HepG2 (cell line): ENCODE results near the gene CHMP4B. TPM values are rescaled to one million over a fixed set of nuclear protein-coding genes. Genes with fewer than 3 reads are reported as not detected.

ENCODE experiments used
- ATAC-seq: fragments of 200-7000 bp; cut with Tn5 transposase; 3 replicates; pipeline ENCODE4 v1.9.1; 2020; ENCODE audit warnings: mild to moderate bottlenecking, moderate library complexity
- BruUV-seq: library from RNA; stranded (reverse); fragments of 400-500 nt; replicated peaks from 2 replicates; lab custom pipeline; 2021; lab: Mats Ljungman, UMichigan
- CTCF ChIA-PET: fragments of 300-600 bp; formaldehyde crosslinking; extraction: SDS; loops from one replicate; lab custom pipeline; 2021; ENCODE audit warnings: low total read pairs, inconsistent platforms, low intra/inter-chr PET ratio; lab: Yijun Ruan, JAX
- POLR2A ChIA-PET: fragments of 350-600 bp; sonication (Branson Sonifier 250); formaldehyde crosslinking; loops from one replicate; lab custom pipeline; 2020; ENCODE audit warnings: antibody characterized with exemption, inconsistent platforms; lab: Yijun Ruan, JAX
- DNase-seq: peaks from one replicate; pipeline ENCODE4 v3.0.0-alpha.2; 2015; ENCODE audit warnings: low spot score
- FAIRE-seq: peaks from 3 replicates; lab custom pipeline; 2011; peaks lifted over from hg19 to GRCh38; lab: Jason Lieb, UNC
- H2AFZ ChIP-seq: one replicate; pipeline ENCODE4 v1.6.1; 2011; ENCODE audit warnings: low read length, inconsistent platforms
- H3K27ac ChIP-seq: fragments of 300-600 bp; 3 replicates; pipeline ENCODE4 v1.8.0; 2011; ENCODE audit warnings: mixed run types, mild to moderate bottlenecking, mixed read lengths, low read length, inconsistent platforms; ENCODE audit not compliant: insufficient read depth; ENCODE audit errors: extremely low read length
- H3K27me3 ChIP-seq, 2 experiments: fragments of 200-600 bp in 1 of 2; 2 replicates in 1 of 2; 3 replicates in 1 of 2; pipeline versions ENCODE4 v1.6.0 to v1.8.0; 2011; ENCODE audit warnings: low read length in 2 of 2, mild to moderate bottlenecking in 2 of 2, moderate library complexity in 2 of 2, inconsistent platforms in 1 of 2; ENCODE audit not compliant: insufficient read depth in 2 of 2, control insufficient read depth in 1 of 2
- H3K36me3 ChIP-seq, 2 experiments: fragments of 200-600 bp in 1 of 2; replicated peaks in 1 of 2; 2 replicates in 1 of 2; 3 replicates in 1 of 2; pipeline versions ENCODE4 v1.5.1 to v1.8.0; 2011; ENCODE audit warnings: low read length in 2 of 2, inconsistent platforms in 1 of 2; ENCODE audit not compliant: insufficient read depth in 2 of 2, control insufficient read depth in 1 of 2
- H3K4me1 ChIP-seq: 2 replicates; pipeline ENCODE4 v1.5.1; 2012; ENCODE audit warnings: low read length, inconsistent platforms; ENCODE audit not compliant: insufficient read depth
- H3K4me2 ChIP-seq: 2 replicates; pipeline ENCODE4 v1.6.0; 2011; ENCODE audit warnings: low read depth, low read length, inconsistent platforms
- H3K4me3 ChIP-seq, 3 experiments: fragments of 200-600 bp in 1 of 3; sonication (generic), shearing (Covaris generic) in 1 of 3; replicated peaks in 1 of 3; 2 replicates each; pipeline ENCODE4 v1.5.1; 2011 to 2016; ENCODE audit warnings: low read length in 3 of 3, inconsistent platforms in 2 of 3, low read depth in 2 of 3, mild to moderate bottlenecking in 2 of 3, control low read depth in 1 of 3, mixed read lengths in 1 of 3; ENCODE audit not compliant: insufficient read depth in 1 of 3
- H3K79me2 ChIP-seq: one replicate; pipeline ENCODE4 v1.6.1; 2011; ENCODE audit warnings: low read length, inconsistent platforms; ENCODE audit not compliant: insufficient read depth
- H3K9ac ChIP-seq: 2 replicates; pipeline ENCODE4 v1.6.0; 2011; ENCODE audit warnings: mild to moderate bottlenecking, low read depth, low read length, inconsistent platforms; ENCODE audit not compliant: insufficient read depth
- H3K9me3 ChIP-seq: 2 replicates; pipeline ENCODE4 v1.5.1; 2012; ENCODE audit warnings: mild to moderate bottlenecking, low read length
- H4K20me1 ChIP-seq: 2 replicates; pipeline ENCODE4 v1.6.0; 2011; ENCODE audit warnings: inconsistent platforms, mild to moderate bottlenecking, low read length, moderate library complexity; ENCODE audit not compliant: insufficient read depth
- GZF1 ChIP-seq: sonication (generic); formaldehyde crosslinking; IDR thresholded peaks from 2 replicates; pipeline ENCODE4 v1.5.1; 2020; ENCODE audit warnings: mild to moderate bottlenecking, missing genetic modification reagents
- TCF7L2 ChIP-seq: IDR thresholded peaks from 2 replicates; pipeline ENCODE4 v1.6.1; 2011; ENCODE audit warnings: mild to moderate bottlenecking, low read depth, low read length, moderate library complexity
- ZNF557 ChIP-seq: sonication (generic); formaldehyde crosslinking; IDR thresholded peaks from 2 replicates; pipeline ENCODE4 v1.4.0; 2020; ENCODE audit warnings: missing genetic modification reagents
- ZNF772 ChIP-seq: sonication (generic); formaldehyde crosslinking; IDR thresholded peaks from 2 replicates; pipeline ENCODE4 v1.5.0; 2020; ENCODE audit warnings: mild to moderate bottlenecking, missing genetic modification reagents
- ZNF780A ChIP-seq: sonication (generic); formaldehyde crosslinking; IDR thresholded peaks from 2 replicates; pipeline ENCODE4 v1.8.0; 2022; ENCODE audit warnings: mild to moderate bottlenecking, missing genetic modification reagents, moderate library complexity
- WGBS: methylation state at CpG from one replicate; pipeline ENCODE4 v1.1.6; 2017; ENCODE audit warnings: low lambda C conversion rate; 5-methylcytosine and 5-hydroxymethylcytosine counted together
- in situ Hi-C: cut with HindIII; loops from 2 replicates; pipeline ENCODE4 v1.10.0; 2017; ENCODE audit warnings: low pct_unique_long_range_greater_than_20kb; ENCODE audit not compliant: extremely low pct_ligation_motif_present
- intact Hi-C: fragments of 100-400 bp; cut with micrococcal nuclease; formaldehyde crosslinking; loops from one replicate; pipeline ENCODE4 v1.10.0; 2022; ENCODE audit not compliant: unreplicated experiment
- polyA plus RNA-seq, 8 experiments: library from polyadenylated mRNA; depleted of rRNA in 3 of 8; stranded (reverse) in 7 of 8; unstranded in 1 of 8; fragments of >200 nt; fragmentation: Illumina TruSeq in 4 of 8; extraction: Trizol in 4 of 8; gene quantifications; 2 replicates each; pipeline versions ENCODE4 v1.2.1 to v1.2.3, GENCODE V29; 2011 to 2016; ENCODE audit warnings: low read depth in 4 of 8, missing spikeins in 1 of 8, mixed read lengths in 1 of 8; ENCODE audit not compliant: insufficient read depth in 1 of 8
- total RNA-seq, 5 experiments: library from RNA; depleted of rRNA; stranded (reverse); fragments of >200 nt; fragmentation: Illumina TruSeq; extraction: Trizol; gene quantifications; 2 replicates each; pipeline ENCODE4 v1.2.3, GENCODE V29; 2016; ENCODE audit warnings: low read depth in 1 of 5
- TF ChIP-seq, protein P1 (sequence below), 2 experiments: fragments of 450-650 bp in 1 of 2; sonication (generic) in 1 of 2; formaldehyde crosslinking; IDR thresholded peaks; 2 replicates each; pipeline versions ENCODE4 v1.5.0 to v1.8.0; 2020 to 2022; ENCODE audit warnings: mild to moderate bottlenecking in 1 of 2, missing genetic modification reagents in 1 of 2
- TF ChIP-seq, protein P2 (sequence below): sonication (generic); formaldehyde crosslinking; IDR thresholded peaks from 2 replicates; pipeline ENCODE4 v1.5.0; 2020; ENCODE audit warnings: missing genetic modification reagents

Gene CHMP4B
- total and polyA plus RNA-seq, 2 of the 13 experiments (the other 11 are each of a cell fraction or from before 2014, with no cell fraction given), result 40.1 to 45.6 TPM

DNA sequence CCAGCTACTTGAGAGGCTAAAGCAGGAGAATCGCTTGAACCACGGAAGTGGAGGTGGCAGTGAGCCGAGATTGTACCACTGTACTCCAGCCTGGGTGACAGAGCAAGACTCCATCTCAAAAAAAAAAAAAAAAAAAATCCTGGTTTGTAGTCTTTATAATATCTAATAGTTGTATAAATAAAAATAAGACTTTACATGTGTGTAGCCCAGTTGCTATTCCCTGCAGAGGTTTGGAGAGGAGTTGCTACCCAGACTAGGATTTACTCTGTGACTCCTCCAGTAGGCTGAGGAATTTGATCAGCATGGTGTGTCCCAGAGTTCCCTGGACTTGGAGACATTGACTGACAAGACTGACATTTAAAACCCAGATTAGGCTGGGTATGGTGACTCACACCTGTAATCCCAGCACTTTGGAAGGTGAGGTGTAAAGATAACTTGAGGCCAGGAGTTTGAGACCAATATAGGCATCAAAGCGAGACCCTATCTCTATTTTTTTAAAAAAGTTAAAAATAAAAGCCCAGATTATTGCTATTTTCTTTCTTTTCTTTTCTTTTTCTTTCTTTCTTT lies 10.2 kb downstream of the CHMP4B start (continued):
- TF ChIP-seq ZNF772 (CRISPR knock-in tag), result no peak
- TF ChIP-seq, all 625 proteins: peak for 0

- Histone ChIP-seq H3K27me3 (no peaks in the 10 kb centered on the region), H3K4me3 (no peak overlapping the region), H3K9ac (no peak overlapping the region), H3K79me2 (peaks cover 68% of the 10 kb centered on the region), H3K4me2 (no peak overlapping the region)
- ATAC-seq, result no peak
- CTCF ChIA-PET, result no interaction called here
- in situ Hi-C loops, result no loop called here
- TF ChIP-seq, protein P1, sequence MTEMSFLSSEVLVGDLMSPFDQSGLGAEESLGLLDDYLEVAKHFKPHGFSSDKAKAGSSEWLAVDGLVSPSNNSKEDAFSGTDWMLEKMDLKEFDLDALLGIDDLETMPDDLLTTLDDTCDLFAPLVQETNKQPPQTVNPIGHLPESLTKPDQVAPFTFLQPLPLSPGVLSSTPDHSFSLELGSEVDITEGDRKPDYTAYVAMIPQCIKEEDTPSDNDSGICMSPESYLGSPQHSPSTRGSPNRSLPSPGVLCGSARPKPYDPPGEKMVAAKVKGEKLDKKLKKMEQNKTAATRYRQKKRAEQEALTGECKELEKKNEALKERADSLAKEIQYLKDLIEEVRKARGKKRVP (CRISPR knock-in tag; IDR thresholded peaks at IDR 0.05), result no peak
- TF ChIP-seq GZF1 (CRISPR knock-in tag), result no peak
- TF ChIP-seq TCF7L2, result no peak
- no peak for TF ChIP-seq ZNF557 (CRISPR knock-in tag)
- no peak for TF ChIP-seq ZNF780A (CRISPR knock-in tag)
- TF ChIP-seq, protein P2, sequence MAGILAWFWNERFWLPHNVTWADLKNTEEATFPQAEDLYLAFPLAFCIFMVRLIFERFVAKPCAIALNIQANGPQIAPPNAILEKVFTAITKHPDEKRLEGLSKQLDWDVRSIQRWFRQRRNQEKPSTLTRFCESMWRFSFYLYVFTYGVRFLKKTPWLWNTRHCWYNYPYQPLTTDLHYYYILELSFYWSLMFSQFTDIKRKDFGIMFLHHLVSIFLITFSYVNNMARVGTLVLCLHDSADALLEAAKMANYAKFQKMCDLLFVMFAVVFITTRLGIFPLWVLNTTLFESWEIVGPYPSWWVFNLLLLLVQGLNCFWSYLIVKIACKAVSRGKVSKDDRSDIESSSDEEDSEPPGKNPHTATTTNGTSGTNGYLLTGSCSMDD (CRISPR knock-in tag), result no peak
- TF ChIP-seq, all 625 proteins: peak for 0
- WGBS, result 97% methylated on average over 5 of the region's 5 CpGs
- Histone ChIP-seq H3K9me3 (no peaks in the 10 kb centered on the region), H3K27ac (no peak overlapping the region), H4K20me1 (peaks cover 37% of the 10 kb centered on the region), H3K4me1 (peaks cover 39% of the 10 kb centered on the region), H2AFZ (no peak overlapping the region), H3K36me3 (peaks cover 9% of the 10 kb centered on the region in 2 experiments; a peak in 2 of 5 replicates)
- BruUV-seq, result no TSS peak
- FAIRE-seq (no peak), DNase-seq (no peak)
- POLR2A ChIA-PET, result interaction anchor here (7.1 kb wide), 1 partner anchor 10 kb away, joined by 140 read pairs; the partner anchor contains the start of gene CHMP4B
- intact Hi-C loops, result loop anchor here (10.0 kb wide), 1 partner anchor 82 kb away; no protein-coding TSS in a partner anchor
These were observed 11.3 kb downstream of the CHMP4B start for GRCh38 chr20:33822423-33822822.
